Measurements from ENCODE around the gene TACC2.

TACC2 gene

DNA sequence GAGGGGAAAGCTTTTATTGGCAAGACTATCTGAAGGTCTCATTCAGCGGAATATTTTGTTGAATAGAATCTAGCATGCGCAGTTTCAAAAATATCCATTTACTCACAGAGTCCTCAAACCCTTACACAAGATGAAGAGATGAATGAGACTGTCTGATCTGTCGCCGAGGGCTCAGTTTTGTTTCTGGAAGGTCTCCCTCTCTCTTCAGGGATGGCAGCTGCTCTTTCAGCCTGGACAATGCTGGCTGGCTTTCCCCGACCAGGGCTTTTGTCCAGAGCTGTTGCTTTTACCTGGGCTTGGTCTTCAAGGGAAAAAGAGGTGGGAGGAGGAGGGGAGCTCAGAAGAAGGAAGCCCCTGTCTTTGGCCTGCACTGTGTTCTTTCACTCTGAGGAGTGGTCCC is 200.2 kb downstream of the TACC2 start:
- TF ChIP-seq, protein P1, sequence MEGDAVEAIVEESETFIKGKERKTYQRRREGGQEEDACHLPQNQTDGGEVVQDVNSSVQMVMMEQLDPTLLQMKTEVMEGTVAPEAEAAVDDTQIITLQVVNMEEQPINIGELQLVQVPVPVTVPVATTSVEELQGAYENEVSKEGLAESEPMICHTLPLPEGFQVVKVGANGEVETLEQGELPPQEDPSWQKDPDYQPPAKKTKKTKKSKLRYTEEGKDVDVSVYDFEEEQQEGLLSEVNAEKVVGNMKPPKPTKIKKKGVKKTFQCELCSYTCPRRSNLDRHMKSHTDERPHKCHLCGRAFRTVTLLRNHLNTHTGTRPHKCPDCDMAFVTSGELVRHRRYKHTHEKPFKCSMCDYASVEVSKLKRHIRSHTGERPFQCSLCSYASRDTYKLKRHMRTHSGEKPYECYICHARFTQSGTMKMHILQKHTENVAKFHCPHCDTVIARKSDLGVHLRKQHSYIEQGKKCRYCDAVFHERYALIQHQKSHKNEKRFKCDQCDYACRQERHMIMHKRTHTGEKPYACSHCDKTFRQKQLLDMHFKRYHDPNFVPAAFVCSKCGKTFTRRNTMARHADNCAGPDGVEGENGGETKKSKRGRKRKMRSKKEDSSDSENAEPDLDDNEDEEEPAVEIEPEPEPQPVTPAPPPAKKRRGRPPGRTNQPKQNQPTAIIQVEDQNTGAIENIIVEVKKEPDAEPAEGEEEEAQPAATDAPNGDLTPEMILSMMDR (IDR thresholded peaks at IDR 0.05; ENCODE audit: low read depth, low read length) = no peak
- no peak overlapping the region for H3K4me3 ChIP-seq (ENCODE audit: low read depth, low read length)

DNA sequence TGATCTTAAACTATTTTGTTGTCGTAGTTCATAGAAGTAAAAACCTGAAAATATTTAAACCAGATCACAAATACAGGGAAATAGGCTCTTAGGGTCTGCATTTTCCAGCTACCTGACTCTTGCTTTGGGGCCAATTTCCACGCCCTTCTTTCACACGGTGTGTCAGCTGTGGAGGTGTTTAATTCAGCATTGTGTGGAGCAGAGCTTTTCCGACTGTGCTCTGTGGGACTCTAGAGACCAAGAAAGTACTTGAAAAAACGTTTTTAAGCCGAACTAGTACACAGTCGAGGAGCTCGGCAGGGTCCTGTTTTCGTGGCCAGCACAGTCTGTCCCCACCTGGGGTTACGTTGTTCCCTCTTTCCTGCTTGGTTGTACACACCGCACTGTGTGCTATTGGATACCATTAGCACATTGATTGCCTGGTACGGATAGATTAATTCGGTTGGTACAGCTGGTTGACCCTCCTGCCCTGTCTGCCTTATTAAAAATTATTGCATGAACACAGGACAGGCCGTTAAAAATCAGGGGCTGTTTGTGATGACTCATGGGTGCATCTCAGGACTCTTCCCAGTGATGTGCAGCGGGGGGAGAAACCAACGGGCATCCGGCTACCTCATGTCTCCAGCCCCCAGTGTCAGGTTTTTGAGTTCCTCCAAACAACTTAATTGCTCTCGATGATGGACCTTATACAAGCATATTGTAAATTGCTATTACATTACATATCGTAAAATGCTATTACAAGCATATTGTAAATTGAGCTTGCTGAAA is 201.4 kb downstream of the TACC2 start:
- H3K4me3 ChIP-seq (ENCODE audit: low read depth, low read length) = no peak overlapping the region
- TF ChIP-seq, protein P1 (IDR thresholded peaks at IDR 0.05; ENCODE audit: low read depth, low read length) = no peak

DNA sequence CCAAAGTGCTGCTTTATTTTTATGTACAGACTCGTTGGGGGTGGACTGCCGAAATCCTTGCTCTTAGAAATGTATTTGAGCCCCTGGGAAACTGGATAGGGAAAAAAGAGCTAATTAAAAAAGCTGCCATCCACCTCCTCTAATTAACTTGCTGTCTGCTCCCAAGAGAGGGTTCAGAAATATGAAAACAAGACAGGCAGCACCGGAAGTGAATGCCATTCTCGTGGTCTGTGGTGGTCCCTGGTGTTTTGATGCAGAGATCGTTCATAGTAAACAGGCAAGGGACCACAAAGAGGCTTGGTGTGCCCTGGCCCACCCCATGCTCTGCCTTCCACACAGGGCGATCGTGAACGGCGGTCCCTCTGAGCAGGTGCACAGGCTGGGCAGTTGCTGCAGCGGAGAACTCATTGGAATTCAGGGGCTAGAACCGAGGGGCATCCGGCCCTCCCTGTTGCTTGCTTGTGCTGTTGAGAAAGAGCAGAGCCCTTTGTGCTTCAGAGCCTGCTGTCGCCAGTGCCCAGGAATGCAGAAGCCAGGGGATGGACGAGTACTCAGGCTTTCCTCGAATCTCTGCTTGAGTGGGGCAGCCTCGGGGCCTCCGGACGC is 203.1 kb downstream of the TACC2 start:
- TF ChIP-seq, protein P1 (IDR thresholded peaks at IDR 0.05; ENCODE audit: low read depth, low read length) = no peak
- no peak overlapping the region for H3K4me3 ChIP-seq (ENCODE audit: low read depth, low read length)

DNA sequence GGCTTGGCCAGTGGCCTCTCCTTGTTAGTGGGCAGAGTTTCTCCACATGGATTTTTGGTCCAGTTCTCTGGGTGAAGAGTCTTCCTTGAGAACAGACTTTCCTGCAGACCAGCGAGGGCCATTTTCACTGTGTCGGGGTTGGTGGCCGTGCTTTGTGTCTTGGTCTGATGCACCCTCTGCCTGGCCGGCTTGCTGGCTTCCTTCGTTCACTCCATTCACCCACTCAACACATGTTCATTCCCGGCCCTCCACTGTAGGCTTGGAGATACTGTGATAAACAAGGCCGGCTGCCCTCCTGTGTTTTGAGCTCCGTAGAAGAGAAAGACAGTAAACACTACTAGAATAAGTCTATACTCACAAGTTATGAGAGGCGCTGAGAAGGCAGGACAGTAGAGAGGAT is 205.3 kb downstream of the TACC2 start:
- TF ChIP-seq, protein P1 (IDR thresholded peaks at IDR 0.05; ENCODE audit: low read depth, low read length) = no peak
- H3K4me3 ChIP-seq (ENCODE audit: low read depth, low read length) = no peak overlapping the region

DNA sequence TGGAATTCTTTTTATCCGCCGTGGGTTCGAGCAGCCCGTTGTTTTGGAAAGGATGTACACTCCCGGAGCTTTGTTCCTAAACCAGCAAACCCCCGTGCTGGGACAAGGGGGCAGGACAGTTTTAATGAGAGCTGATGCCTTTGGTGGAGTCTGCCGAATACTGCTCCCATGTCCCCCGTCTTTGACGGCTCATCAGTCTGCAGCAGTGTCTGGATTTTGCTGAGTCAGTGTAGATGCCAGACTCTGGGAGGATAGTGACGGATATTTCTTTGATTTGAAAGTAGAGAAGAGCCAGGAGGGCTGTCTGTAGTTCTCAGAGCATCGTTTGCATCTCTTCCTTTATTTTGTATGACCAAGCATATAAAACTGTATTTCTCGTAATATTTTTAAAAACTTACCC is 207.3 kb downstream of the TACC2 start:
- TF ChIP-seq, protein P1 (IDR thresholded peaks at IDR 0.05; ENCODE audit: low read depth, low read length) = no peak
- H3K4me3 ChIP-seq (ENCODE audit: low read depth, low read length) = no peak overlapping the region

DNA sequence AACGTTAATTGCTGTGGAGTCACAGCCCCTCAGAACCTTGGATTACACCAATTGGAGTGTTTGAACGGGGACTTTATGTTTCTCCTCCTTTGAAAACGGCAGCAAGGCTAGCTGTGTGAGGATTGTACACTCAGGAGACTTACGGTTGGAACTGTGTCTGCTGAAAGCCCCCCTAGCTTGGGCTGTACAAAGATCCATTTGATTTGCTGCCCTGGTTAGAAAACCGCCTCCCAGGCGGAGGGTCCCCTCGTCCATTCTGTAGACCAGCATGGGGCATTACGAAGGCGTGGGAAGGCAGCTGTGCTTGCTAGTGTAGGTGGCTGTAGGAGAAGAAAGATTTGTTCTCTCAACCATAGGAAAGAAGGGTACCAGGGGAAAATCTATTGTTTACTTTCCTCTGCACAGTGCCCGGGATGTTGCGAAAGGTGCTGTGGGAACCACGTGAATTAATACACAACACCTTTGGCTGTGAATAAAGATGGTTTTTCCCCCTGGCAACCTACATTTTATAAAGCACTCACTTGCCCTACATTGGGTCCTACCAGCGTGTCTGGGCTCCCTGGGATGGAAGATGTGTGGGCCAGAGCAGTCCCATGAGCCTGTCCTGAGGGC is 208.8 kb downstream of the TACC2 start:
- no peak overlapping the region for H3K4me3 ChIP-seq (ENCODE audit: low read depth, low read length)
- TF ChIP-seq, protein P1 (IDR thresholded peaks at IDR 0.05; ENCODE audit: low read depth, low read length) = no peak

DNA sequence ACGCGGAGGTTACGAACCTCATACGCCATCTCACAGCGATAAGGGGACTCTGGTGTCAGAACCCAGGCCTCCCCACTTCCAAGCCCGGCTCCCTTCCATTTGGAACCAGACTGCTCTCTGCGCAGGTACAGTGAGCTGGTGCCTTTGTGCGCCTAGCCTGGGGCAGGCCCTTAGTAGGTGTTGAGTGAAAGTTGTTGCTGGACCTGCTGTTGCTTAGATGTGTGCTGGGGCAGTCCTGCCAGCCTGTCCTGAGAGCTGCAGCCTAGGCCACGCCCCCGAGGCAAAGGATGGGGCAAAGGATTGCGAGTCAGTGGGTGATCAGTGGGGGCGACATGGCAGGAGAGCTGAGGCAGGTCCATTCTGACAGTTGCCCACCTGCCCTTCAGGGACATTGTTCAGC is 209.7 kb downstream of the TACC2 start:
- no peak overlapping the region for H3K4me3 ChIP-seq (ENCODE audit: low read depth, low read length)
- TF ChIP-seq, protein P1 (IDR thresholded peaks at IDR 0.05; ENCODE audit: low read depth, low read length) = no peak
